SU-DHL-6 (cell line): Measurements from ENCODE around the gene KPTN.

Source experiments
- EZH2phosphoT487 ChIP-seq: fragments of 200-600 bp; sonication (generic), shearing (Covaris generic); conservative IDR thresholded peaks from 2 replicates; pipeline ENCODE4 v1.6.1; 2018; ENCODE audit warnings: mild to moderate bottlenecking, antibody characterized with exemption, low read length, moderate library complexity, mixed read lengths
- TF ChIP-seq, protein P1 (sequence below): fragments of 200-600 bp; sonication (generic); IDR thresholded peaks from one replicate; pipeline ENCODE4 v1.5.1; 2017; ENCODE audit warnings: antibody characterized with exemption, mild to moderate bottlenecking, low read length, moderate library complexity; ENCODE audit not compliant: insufficient read depth, poor library complexity, severe bottlenecking

DNA sequence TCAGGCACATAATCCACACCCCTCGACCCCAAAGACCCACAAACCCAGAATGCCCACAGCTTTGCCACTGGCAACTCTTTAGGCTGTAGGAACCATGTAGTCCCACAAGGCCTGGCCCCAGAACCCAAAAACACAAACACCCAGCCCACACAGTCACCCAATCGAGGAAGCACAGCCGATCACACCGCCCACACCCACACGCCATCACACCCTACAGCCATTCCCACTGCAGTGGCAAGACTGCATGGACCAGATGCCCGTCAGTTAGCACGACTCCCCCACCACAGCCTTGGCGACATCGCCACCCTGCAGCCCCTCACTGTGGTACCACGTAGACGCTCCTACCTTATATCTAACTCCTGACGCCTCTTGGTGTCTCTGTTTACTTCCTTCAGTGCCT, 40.7 kb downstream of the KPTN start:
- TF ChIP-seq, protein P1, sequence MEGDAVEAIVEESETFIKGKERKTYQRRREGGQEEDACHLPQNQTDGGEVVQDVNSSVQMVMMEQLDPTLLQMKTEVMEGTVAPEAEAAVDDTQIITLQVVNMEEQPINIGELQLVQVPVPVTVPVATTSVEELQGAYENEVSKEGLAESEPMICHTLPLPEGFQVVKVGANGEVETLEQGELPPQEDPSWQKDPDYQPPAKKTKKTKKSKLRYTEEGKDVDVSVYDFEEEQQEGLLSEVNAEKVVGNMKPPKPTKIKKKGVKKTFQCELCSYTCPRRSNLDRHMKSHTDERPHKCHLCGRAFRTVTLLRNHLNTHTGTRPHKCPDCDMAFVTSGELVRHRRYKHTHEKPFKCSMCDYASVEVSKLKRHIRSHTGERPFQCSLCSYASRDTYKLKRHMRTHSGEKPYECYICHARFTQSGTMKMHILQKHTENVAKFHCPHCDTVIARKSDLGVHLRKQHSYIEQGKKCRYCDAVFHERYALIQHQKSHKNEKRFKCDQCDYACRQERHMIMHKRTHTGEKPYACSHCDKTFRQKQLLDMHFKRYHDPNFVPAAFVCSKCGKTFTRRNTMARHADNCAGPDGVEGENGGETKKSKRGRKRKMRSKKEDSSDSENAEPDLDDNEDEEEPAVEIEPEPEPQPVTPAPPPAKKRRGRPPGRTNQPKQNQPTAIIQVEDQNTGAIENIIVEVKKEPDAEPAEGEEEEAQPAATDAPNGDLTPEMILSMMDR, result no peak
- TF ChIP-seq EZH2phosphoT487, result no peak
